GM18858 (cell line): ENCODE data around the gene CTXN1.
"Not testable (repeated sequence)": the region's sequence is repeated elsewhere in the genome, so short reads cannot be mapped to it uniquely, and the experiment has no call there.

Experiments
- ATAC-seq: cut with Tn5 transposase; IDR thresholded peaks from one replicate; pipeline ENCODE4 v1.9.1; 2021; ENCODE audit not compliant: unreplicated experiment

Gene CTXN1

DNA sequence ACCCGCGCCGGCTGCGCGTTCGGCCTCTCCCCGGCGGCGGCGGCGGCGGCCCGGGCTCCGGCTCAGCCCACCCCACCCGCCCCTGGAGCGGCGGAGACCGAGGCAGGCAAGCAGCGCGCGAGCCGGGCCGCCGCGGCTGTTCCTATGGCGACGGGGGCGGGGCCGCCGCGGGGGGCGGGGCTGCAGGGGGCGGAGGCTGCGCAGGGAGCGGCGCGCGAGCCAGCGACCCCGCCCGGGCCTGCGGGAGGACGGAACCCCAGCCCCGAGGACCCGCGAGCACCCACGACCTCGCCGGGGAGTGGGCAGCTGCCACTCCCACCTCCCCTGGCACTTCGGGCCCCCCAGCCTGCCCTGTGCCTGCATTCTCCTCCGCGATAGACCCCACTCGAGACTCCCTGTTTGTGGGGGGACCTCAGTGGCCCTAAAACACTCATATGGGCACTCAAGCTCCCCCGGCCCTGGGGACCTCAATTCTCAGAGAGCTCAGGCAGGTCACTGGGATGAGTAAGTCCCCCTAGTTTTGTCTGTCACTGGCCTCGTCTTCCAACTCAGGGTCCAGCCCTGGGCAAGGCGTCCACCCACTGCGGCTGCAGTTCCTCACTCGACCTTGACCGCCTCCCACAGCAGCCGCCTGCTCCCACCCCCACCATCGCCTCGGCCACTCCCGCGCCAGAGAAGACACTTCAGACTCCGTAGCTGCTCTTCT is at the start of gene CTXN1:
Gene CTXN1 (minus strand): TSS at position 115 of the 706 bp plus-strand sequence. CDS start 597 bp downstream, outside the sequence.
- ATAC-seq, result no peak

GRCh38 chr19:7975037-7975436 is 49.1 kb upstream of the CTXN1 start:
- ATAC-seq, result no peak

DNA sequence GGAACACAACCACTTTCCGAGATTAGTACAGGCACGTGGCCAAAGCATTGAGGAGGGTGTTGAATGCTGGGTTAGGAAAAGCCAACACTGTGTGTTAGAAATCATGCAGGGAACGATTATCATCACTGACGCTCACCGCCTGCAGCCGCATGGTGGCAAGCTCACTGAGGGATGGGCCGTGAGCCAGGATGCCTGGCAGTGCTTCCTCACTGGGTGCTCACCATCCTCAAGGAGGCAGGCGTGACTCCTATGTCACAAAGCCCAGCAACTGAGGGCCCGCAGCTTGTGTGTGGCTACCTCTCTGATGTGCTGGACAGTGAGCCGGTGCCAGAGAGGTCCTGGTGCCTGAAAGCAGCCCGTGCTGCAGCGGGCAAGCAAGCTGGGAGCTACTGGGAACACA is 47.9 kb upstream of the CTXN1 start:
- no peak for ATAC-seq

DNA sequence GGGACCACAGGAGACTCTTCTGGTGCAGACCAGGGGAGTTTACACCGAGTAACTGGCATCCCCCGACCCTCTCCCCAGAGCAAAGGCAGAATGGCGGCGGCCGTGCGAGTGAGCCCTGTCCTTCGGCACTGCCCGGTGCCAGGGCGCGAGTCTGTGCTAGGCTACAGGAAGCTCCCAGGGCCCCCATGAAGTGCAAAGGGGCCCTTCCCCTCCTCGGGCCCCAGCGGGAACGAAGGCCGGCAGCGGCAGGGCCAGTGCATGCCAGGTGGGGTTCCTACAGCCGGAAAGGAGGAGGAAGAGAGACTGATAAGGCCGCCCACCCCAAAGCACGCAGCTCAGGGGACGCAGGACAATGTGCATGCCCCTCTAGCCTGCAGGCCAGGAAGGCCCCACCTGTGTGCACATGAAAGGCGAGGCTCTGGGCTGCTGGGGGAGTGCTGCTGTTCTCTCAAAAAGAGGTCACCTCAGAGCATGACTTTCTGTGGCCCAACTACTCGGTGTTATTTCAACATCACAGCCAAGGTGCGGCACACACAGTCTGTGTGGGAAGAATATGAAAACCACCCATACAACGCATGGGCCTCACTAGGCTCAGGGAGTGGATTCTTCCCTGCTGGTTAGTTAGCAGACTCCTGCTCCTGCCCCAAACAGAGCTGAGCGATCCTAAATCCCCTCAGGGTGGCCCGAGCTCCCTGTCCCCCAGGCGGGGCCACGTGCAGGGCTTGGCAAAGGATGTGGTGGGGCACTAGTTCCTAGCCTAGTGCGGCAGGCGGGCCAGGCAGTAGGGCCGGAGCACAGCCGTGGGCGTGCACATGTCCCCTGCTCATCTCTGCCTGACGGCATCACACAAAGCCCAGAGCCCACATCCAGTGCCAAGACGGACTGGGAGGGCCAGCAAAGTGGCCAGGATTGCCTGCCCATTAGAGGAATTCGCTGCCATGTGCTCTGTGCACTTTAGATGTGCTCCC is 45.9 kb upstream of the CTXN1 start:
- no peak for ATAC-seq

DNA sequence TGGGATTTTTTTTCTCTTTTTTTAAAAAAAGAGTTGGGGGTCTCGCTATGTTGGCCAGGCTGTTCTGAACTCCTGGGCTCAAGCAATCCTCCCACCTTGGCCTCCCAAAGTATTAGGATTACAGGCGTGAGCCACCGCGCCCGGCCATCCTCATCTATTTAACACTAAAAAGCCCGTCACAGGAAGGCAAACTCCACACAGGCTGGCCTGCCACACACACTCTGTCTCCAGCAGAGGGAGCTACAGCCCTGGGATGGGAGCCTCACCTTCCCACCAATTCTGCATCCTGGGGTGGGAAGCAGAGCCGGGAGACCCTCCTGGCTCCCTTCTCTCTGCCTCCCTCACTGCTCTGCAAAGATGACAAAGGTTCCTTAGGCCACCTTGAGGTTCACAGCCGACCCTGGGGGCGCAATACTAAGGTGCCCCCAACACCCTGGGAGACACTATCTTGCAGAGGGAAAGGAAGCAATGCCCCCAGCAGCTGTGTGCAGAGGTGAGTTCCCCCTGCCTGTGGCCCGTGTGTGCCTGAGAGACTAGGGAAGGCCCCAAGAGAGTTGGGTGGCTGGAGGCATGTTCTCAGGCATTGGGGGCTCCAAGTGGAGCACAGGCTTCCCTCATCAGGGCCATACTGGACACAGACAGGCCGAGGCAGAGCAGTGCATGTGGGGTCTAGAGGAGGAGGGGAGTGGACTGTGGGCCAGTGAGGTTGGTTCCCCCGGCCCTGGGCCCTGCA is 44.9 kb upstream of the CTXN1 start:
- no peak for ATAC-seq

DNA sequence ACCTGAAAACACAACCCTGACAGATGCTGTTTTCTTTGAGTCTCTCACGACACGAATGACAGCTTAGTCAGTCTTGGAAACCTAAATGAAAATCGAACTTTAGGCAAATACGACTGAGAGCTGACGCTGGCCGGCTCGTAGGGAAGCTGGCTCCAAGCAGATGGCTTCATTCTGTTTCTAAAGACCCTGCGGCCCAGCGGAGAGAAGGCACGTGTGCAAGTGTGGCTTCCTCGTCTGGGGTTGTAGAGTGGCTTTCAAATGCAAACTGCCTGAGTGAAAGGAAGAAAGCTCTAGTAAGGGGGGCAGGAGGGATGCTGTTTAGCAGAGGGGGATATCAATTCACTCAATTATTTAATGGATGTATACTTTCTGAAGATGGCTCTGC is 43.6 kb upstream of the CTXN1 start:
- ATAC-seq, result no peak

DNA sequence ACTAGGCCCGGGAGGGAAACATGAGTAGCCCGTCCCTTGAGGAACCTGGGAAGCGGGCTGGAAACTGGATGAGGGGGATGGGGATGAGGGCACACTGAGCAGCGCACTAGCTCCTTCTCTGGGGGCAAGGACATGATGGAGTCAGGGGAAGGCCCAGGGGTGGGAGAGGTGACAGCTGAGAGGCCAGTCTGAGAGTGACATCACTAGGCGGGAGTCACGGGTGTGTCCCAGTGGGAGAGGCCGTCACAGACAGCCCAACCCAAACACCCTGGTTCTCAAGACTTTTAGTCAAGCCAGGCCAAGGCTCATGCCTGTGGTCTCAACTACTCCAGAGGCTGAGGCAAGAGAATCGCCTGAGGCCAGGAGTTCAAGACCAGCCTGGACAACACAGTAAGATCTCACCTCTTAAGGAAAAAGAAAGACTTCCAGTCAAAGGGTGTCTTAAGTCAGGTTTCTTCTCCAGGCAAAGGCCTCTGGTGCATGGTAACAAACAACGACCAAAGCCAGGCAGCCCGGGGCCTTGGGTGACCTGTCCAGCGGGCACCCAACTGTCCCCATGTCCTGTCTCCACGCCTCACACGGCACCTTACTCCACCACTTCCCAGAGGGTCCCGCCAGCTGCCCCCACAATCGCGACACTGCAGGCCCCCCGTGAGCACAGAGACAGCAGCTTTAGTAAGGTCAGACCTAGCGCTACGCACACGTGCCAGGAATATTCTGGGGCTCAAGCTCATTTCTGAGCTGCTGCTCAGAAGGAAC is 43.0 kb upstream of the CTXN1 start:
- no peak for ATAC-seq

- no peak for ATAC-seq
Observed at GRCh38 chr19:7968008-7968795, 42.3 kb upstream of the CTXN1 start.

- ATAC-seq, result no peak
Observed at GRCh38 chr19:7965921-7966665, 40.2 kb upstream of the CTXN1 start.

DNA sequence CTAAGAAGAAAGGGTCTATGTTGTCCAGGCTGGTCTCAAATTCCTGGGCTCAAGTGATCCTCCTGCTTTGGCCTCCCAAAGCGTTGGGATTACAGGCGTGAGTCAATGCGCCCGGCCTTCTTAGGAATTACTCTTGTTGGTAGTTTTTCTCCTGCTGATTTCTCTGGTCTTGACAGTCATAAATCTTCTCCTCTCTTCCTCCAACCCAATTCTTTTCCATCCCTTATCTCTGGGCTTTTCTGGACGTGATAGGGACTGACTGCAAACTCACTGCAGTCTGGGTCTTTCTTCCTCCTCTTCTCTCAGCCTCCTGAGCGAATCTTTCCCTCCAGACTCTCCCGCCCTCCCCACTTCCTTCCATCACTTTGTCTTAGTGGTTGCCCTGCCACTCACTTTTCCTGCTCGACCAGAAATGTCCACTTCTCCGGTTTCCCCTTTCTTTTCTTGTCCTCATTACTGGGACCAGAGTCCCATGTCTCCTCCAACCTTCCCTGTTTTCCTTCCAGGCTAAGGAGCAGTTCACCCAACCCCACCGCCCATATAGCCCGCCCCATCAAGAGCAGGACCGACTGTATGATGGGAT is 39.4 kb upstream of the CTXN1 start:
- no peak for ATAC-seq

DNA sequence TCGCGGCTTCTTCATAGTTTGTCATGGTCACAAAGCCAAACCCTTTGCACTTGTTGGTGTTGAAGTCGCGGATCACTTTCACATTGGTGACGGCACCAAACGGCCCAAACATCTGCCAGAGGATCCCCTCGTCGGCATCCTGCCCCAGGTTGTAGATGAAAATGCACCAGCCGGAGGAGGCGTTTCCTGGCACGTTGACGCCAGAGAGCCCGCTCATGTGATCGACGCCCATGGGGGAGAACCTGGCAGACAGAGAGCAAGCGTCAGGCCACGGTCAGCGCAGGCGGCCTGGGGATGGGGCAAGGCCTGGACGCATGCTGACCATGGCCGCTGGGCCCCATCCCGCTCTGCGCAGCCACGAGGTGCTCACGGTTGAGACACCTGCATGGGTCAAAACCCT is 37.6 kb upstream of the CTXN1 start:
- ATAC-seq, result no peak

- no peak for ATAC-seq
Observed at GRCh38 chr19:7962644-7963268, 36.8 kb upstream of the CTXN1 start.

GRCh38 chr19:7961920-7962626 is 36.1 kb upstream of the CTXN1 start:
- ATAC-seq, result no peak

DNA sequence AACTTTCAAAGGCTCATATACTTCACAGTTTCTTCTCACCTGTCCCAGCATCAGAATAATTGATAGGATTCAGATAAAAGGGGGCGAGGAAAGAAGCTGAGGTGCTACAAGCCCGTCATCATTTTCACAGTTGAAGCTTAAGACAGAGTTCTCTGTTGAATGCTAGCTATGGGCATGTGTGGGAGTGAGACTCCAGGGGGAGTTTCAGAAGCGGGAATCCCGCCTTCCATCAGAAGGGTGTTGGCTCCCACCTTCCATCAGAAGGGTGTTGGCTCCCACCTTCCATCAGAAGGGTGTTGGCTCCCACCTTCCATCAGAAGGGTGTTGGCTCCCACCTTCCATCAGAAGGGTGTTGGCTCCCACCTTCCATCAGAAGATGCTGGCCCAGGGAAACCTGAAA is 35.1 kb upstream of the CTXN1 start:
- not testable (repeated sequence) for ATAC-seq

DNA sequence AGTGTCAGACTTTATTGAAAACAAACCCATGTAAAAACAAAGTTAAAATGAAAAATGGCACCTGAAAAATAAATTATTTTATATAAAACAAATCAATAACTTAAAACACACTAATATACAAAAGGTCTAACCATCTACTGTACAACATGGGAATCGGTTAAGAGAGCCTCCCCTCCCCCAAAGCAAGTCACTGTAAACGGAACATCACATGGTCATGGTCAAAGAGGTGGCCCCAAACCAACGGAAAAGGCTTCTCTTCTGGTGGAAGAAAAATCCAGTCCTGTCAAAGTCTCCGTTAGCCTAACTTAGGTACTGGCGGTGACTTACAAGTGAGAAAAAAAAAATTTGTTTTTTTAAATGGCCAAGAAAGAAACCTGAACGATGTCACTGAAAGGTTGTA is 33.3 kb upstream of the CTXN1 start:
- ATAC-seq, result no peak

- ATAC-seq, result no peak
Observed at GRCh38 chr19:7955696-7956095, 29.8 kb upstream of the CTXN1 start.

DNA sequence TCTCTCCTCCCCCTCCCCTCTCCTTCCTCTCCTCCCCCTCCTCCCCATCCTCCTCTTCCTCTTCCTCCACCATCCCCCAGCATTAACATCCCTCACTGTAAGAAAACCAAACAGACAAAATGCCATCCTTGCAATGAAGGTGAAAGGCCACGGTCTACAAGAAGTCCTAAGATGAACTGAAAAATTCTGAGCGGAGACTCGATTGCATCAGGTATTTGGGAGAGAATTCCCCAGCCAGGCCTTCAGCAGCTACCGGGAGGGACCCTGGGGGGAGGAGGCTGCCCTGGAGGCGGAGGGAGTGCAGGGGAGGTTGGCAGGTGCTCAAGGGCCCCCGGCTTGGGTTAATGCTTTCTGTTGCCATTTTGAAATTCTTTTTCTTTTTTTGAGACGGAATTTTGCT is 27.6 kb upstream of the CTXN1 start:
- no peak for ATAC-seq

DNA sequence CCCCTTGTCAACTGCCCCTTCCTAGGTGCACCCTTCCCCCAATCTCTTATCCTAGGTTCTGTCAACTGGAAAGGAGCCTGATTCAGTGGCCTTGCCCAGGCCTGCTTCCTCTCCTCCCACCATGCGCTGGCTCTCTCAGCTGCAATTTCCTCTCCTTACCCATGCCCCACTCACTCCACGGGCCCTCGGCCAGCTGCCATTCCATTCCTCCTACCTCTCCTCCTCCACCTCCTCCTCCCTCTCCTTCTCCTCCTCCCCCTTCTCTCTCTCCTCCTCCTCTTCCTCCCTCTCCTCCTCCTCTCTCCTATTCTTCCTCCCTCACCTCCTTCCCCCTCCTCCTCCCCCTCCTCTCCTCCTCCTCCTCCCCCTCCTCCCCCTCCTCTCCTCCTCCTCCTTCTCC is 27.1 kb upstream of the CTXN1 start:
- no peak for ATAC-seq
